ENCODE measurements around the gene MAU2. TPM values are rescaled to one million over a fixed set of nuclear protein-coding genes. Genes with fewer than 3 reads are reported as not detected.
A peak's percentile ranks its signal among the peaks of the same experiment; 100 is the strongest.

Gene MAU2
- total RNA-seq, 1 experiment from 2014 or later: 38.0 TPM

- ChIA-PET CTCF (no interaction called here), POLR2A (no interaction called here)
- H3K4me3 ChIP-seq (ENCODE audit: low read depth in 2 of 2, low read length in 2 of 2): no peak overlapping the region
- no TSS peak for BruUV-seq (replicated peaks)
- H3K27me3 ChIP-seq (ENCODE audit: control insufficient read depth, insufficient read depth, low read length): no peaks in the 10 kb centered on the region
- TF ChIP-seq REST (IDR thresholded peaks at IDR 0.05; ENCODE audit: insufficient read depth in 1 of 2, low read depth in 2 of 2, low read length in 1 of 2) (no peak), POLR2AphosphoS5 (IDR thresholded peaks at IDR 0.05; ENCODE audit: low read depth, low read length) (no peak), CTCF (IDR thresholded peaks at IDR 0.05) (no peak), SIN3A (IDR thresholded peaks at IDR 0.05; ENCODE audit: borderline replicate concordance, insufficient read depth, low read depth, low read length) (no peak), TCF7L2 (IDR thresholded peaks at IDR 0.05; ENCODE audit: low read depth, low read length) (no peak)
- H3K4me1 ChIP-seq (ENCODE audit: control insufficient read depth, insufficient read depth, low read length): no peaks in the 10 kb centered on the region
- intact Hi-C loops (cut with micrococcal nuclease; ENCODE audit: unreplicated experiment) (no loop called here), in situ Hi-C loops (cut with HindIII; ENCODE audit: low pct_unique_long_range_greater_than_20kb, low sequenced_read_pairs) (no loop called here)
- DNase-seq (ENCODE audit: low read depth, low spot score) (no peak), ATAC-seq (no peak)
- no peak overlapping the region for H3K27ac ChIP-seq (ENCODE audit: low read length)
- no peaks in the 10 kb centered on the region for H3K9me3 ChIP-seq (ENCODE audit: control insufficient read depth, insufficient read depth, low read depth, low read length)
- no peaks in the 10 kb centered on the region; the same call in 1 of the 2 replicates for H3K36me3 ChIP-seq (ENCODE audit: control insufficient read depth, insufficient read depth, low read length)
These were observed 20.4 kb downstream of the MAU2 start for GRCh38 chr19:19341026-19341425.

GRCh38 chr19:19342086-19343015 lies 21.7 kb downstream of the MAU2 start:
- Histone ChIP-seq H3K36me3 (ENCODE audit: control insufficient read depth, insufficient read depth, low read length) (no peaks in the 10 kb centered on the region; the same call in none of the 2 replicates), H3K4me1 (ENCODE audit: control insufficient read depth, insufficient read depth, low read length) (no peaks in the 10 kb centered on the region)
- in situ Hi-C loops (cut with HindIII; ENCODE audit: low pct_unique_long_range_greater_than_20kb, low sequenced_read_pairs): no loop called here

More at GRCh38 chr19:19342086-19343015, 21.7 kb downstream of the MAU2 start:
- Histone ChIP-seq H3K4me3 (ENCODE audit: low read depth in 2 of 2, low read length in 2 of 2) (no peak overlapping the region), H3K27me3 (ENCODE audit: control insufficient read depth, insufficient read depth, low read length) (no peaks in the 10 kb centered on the region), H3K27ac (ENCODE audit: low read length) (no peak overlapping the region), H3K9me3 (ENCODE audit: control insufficient read depth, insufficient read depth, low read depth, low read length) (no peaks in the 10 kb centered on the region)
- POLR2A ChIA-PET: interaction anchor here (0.5 kb wide), 1 partner anchor 477 kb away, joined by 5 read pairs; no protein-coding TSS in a partner anchor
- intact Hi-C loops (cut with micrococcal nuclease; ENCODE audit: unreplicated experiment): no loop called here
- no TSS peak for BruUV-seq (replicated peaks)
- CTCF ChIA-PET: interaction anchor here (0.5 to 1.6 kb wide), 7 partner anchors 10 to 275 kb away, joined by 3 to 16 read pairs (median 3); no protein-coding TSS in a partner anchor
- ATAC-seq: peak; percentile 94
- TF ChIP-seq SIN3A (IDR thresholded peaks at IDR 0.05; ENCODE audit: borderline replicate concordance, insufficient read depth, low read depth, low read length): no peak
- no peak for TF ChIP-seq TCF7L2 (IDR thresholded peaks at IDR 0.05; ENCODE audit: low read depth, low read length)
- peak; percentile 94 for TF ChIP-seq CTCF (IDR thresholded peaks at IDR 0.05)
- no peak for DNase-seq (ENCODE audit: low read depth, low spot score)
